ENCODE results near the gene COG4.

Gene COG4

DNA sequence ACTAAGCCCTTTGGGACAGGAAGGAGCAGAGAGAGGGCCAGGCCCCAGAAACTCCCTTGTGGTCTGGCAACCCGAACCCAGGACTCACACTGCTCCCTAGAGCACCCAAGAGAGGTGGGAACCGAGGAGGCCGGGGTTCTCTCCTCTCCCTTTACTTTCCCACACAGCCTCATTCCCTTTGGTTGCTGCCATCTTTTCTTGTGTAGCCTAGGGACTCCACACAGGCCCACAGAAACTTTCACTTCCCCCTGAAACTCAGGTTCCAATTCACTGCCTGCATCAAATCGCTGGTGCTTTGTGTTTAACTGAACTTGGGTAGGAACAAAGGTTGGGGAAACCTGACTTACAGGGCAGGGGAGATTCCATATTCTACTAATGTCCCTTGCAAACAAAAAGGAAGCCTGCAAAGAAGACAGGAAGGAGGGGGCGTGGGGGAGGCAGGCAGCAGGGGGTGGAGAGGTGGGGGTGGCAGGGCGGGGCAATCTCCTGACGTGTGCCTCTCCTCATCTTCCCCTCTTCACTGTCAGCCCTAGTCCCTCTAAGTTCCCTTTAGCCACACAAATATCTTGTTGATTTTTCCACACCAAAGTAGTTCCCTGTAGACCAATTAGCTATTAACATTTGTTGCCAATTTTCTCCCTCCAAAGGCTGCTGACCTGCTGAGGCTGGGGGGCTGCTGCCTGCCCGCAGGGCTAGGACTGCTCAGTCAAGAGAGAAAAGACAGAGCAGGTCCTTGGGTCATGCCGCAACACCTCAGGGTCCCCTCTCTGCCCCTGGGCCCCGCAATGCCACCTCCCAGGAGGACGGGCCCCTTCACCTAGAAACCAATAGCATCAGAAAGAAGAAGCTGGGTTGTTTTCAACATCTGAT, 92.5 kb downstream of the COG4 start:
- DNase-seq, result no peak

All from fibroblast of skin of right biceps (primary cell).